AG04450 (cell line): Measurements from ENCODE around the gene CFAP46. TPM values are rescaled to one million over a fixed set of nuclear protein-coding genes. Genes with fewer than 3 reads are reported as not detected.

Source experiments
- CTCF ChIA-PET: fragments of 300-600, 350-600 bp; formaldehyde crosslinking; extraction: SDS; loops from one replicate; lab custom pipeline; 2022; ENCODE audit warnings: antibody characterized with exemption, inconsistent platforms; lab: Charles Lee
- POLR2A ChIA-PET: fragments of 350-600 bp; formaldehyde crosslinking; extraction: SDS; loops from one replicate; lab custom pipeline; 2021; ENCODE audit warnings: antibody characterized with exemption, inconsistent platforms; lab: Yijun Ruan, JAX
- DNase-seq: peaks from one replicate; pipeline ENCODE4 v3.0.0-alpha.2; 2011; ENCODE audit warnings: low read depth, low spot score
- H3K27ac ChIP-seq: one replicate; pipeline ENCODE4 v1.5.1; 2012; ENCODE audit warnings: low read depth, low read length, control low read depth
- H3K27me3 ChIP-seq: one replicate; pipeline ENCODE4 v1.6.0; 2012; ENCODE audit warnings: low read length; ENCODE audit not compliant: control insufficient read depth, insufficient read depth
- H3K4me3 ChIP-seq: 2 replicates; pipeline ENCODE4 v1.5.1; 2011; ENCODE audit warnings: mild to moderate bottlenecking, low read depth, low read length, control low read depth
- H3K9me3 ChIP-seq: 2 replicates; pipeline ENCODE4 v1.5.1; 2012; ENCODE audit warnings: low read length; ENCODE audit not compliant: control insufficient read depth, insufficient read depth
- CTCF ChIP-seq: IDR thresholded peaks from 2 replicates; pipeline ENCODE4 v1.5.1; 2011; ENCODE audit warnings: low read depth, low read length, control low read depth, inconsistent platforms
- polyA plus RNA-seq: library from polyadenylated mRNA; depleted of rRNA; stranded (reverse); fragments of >200 nt; gene quantifications from 2 replicates; pipeline ENCODE4 v1.2.3, GENCODE V29; 2011

The CFAP46 gene
- polyA plus RNA-seq, 1 experiment, result 2.7 TPM

- ChIA-PET POLR2A (no interaction called here), CTCF (no interaction called here)
- DNase-seq, result no peak
- Histone ChIP-seq H3K27me3 (no peaks in the 10 kb centered on the region), H3K27ac (no peak overlapping the region), H3K4me3 (no peak overlapping the region), H3K9me3 (peaks cover 6% of the 10 kb centered on the region; the same call in 1 of the 2 replicates)
- no peak for TF ChIP-seq CTCF
These were observed 12.3 kb downstream of the CFAP46 start for GRCh38 chr10:132929953-132930548.

- ChIA-PET POLR2A (no interaction called here), CTCF (no interaction called here)
- Histone ChIP-seq H3K4me3 (no peak overlapping the region), H3K27me3 (no peaks in the 10 kb centered on the region), H3K27ac (no peak overlapping the region), H3K9me3 (peaks cover 6% of the 10 kb centered on the region; the same call in 1 of the 2 replicates)
- DNase-seq, result no peak
- TF ChIP-seq CTCF, result no peak
These were observed 12.9 kb downstream of the CFAP46 start for GRCh38 chr10:132929480-132929879.

- Histone ChIP-seq H3K27me3 (no peaks in the 10 kb centered on the region), H3K27ac (no peak overlapping the region), H3K4me3 (no peak overlapping the region), H3K9me3 (peaks cover under 1% of the 10 kb centered on the region; the same call in 1 of the 2 replicates)
- ChIA-PET CTCF (no interaction called here), POLR2A (no interaction called here)
- DNase-seq, result no peak
- TF ChIP-seq CTCF, result no peak
These were observed 14.1 kb downstream of the CFAP46 start for GRCh38 chr10:132928261-132928660.

GRCh38 chr10:132927824-132928223 lies 14.5 kb downstream of the CFAP46 start:
- Histone ChIP-seq H3K9me3 (no peaks in the 10 kb centered on the region; the same call in 1 of the 2 replicates), H3K27me3 (no peaks in the 10 kb centered on the region), H3K4me3 (no peak overlapping the region), H3K27ac (no peak overlapping the region)
- ChIA-PET POLR2A (no interaction called here), CTCF (no interaction called here)
- no peak for TF ChIP-seq CTCF
- no peak for DNase-seq

- ChIA-PET POLR2A (no interaction called here), CTCF (interaction anchor here (0.7 to 1.0 kb wide), 2 partner anchors 13 to 217 kb away, joined by 3 read pairs; no protein-coding TSS in a partner anchor)
- Histone ChIP-seq H3K27me3 (no peaks in the 10 kb centered on the region), H3K9me3 (no peaks in the 10 kb centered on the region; the same call in 1 of the 2 replicates), H3K27ac (no peak overlapping the region), H3K4me3 (no peak overlapping the region)
- no peak for TF ChIP-seq CTCF
- no peak for DNase-seq
These were observed 15.4 kb downstream of the CFAP46 start for GRCh38 chr10:132926777-132927650.
